PFSK-1 (cell line): ENCODE results near the gene HNF1A.

Source experiments
- FOXP2 ChIP-seq: optimal IDR thresholded peaks from 2 replicates; pipeline ENCODE3; 2011; ENCODE audit warnings: borderline replicate concordance, control low read depth, inconsistent platforms; ENCODE audit not compliant: insufficient read depth; ENCODE audit errors: extremely low read length, extremely low read depth
- POLR2AphosphoS5 ChIP-seq: IDR thresholded peaks from 2 replicates; pipeline ENCODE4 v1.6.1; 2012; ENCODE audit warnings: low read depth, mild to moderate bottlenecking, control low read depth, low read length, moderate library complexity
- REST ChIP-seq, 2 experiments: IDR thresholded peaks; 2 replicates each; pipeline versions ENCODE4 v1.6.1 to v1.8.0; 2011 to 2012; ENCODE audit warnings: low read depth in 2 of 2, low read length in 2 of 2, control low read depth in 1 of 2, inconsistent platforms in 1 of 2, mild to moderate bottlenecking in 1 of 2, moderate library complexity in 1 of 2; ENCODE audit not compliant: insufficient read depth in 1 of 2
- SIN3A ChIP-seq: IDR thresholded peaks from 2 replicates; pipeline ENCODE4 v1.6.1; 2012; ENCODE audit warnings: mild to moderate bottlenecking, low read length, moderate library complexity, borderline replicate concordance; ENCODE audit not compliant: insufficient read depth
- TAF1 ChIP-seq: IDR thresholded peaks from 2 replicates; pipeline ENCODE4 v1.6.1; 2012; ENCODE audit warnings: low read length, control low read depth, borderline replicate concordance; ENCODE audit not compliant: insufficient read depth

The HNF1A gene

GRCh38 chr12:121013715-121014114, 35.4 kb downstream of the HNF1A start:
- TF ChIP-seq TAF1 (no peak), SIN3A (no peak)

- TF ChIP-seq FOXP2 (no peak), SIN3A (peak; percentile 72; the same call in 1 of the 2 replicates), TAF1 (peak; percentile 91), REST (IDR thresholded peaks at IDR 0.05; ENCODE audit: insufficient read depth in 1 of 2, low read depth in 2 of 2, low read length in 2 of 2) (0 out of 4 replicates have a peak, but pooled peaks of 1 of the 2 experiments have one; percentile 39), POLR2AphosphoS5 (peak; percentile 90)
Measured at GRCh38 chr12:121015825-121016766, 37.8 kb downstream of the HNF1A start, which contains the start of gene C12orf43. Gene C12orf43 (minus strand): TSS chr12:121016487. CDS start chr12:121016474, 13 bp downstream.

- TF ChIP-seq POLR2AphosphoS5 (no peak), REST (IDR thresholded peaks at IDR 0.05; ENCODE audit: insufficient read depth in 1 of 2, low read depth in 2 of 2, low read length in 2 of 2) (no peak), SIN3A (no peak)
Measured at GRCh38 chr12:121017966-121018491, 39.7 kb downstream of the HNF1A start.

GRCh38 chr12:121018860-121019617, 40.7 kb downstream of the HNF1A start:
- TF ChIP-seq REST (IDR thresholded peaks at IDR 0.05; ENCODE audit: insufficient read depth in 1 of 2, low read depth in 2 of 2, low read length in 2 of 2) (no peak), TAF1 (no peak), POLR2AphosphoS5 (no peak), FOXP2 (no peak), SIN3A (no peak)

GRCh38 chr12:121021754-121022153, 43.4 kb downstream of the HNF1A start:
- no peak for TF ChIP-seq TAF1
- TF ChIP-seq POLR2AphosphoS5 = no peak
- no peak for TF ChIP-seq FOXP2
- no peak for TF ChIP-seq SIN3A
